Measurements from ENCODE around the gene FMNL2.

The FMNL2 gene

GRCh38 chr2:152447897-152448296 lies 112.9 kb downstream of the FMNL2 start:
- POLR2A ChIA-PET (ENCODE audit: low non-redundant PET), result no interaction called here
- CTCF ChIA-PET, result interaction anchor here (0.8 kb wide), 1 partner anchor 261 kb away, joined by 3 read pairs; no protein-coding TSS in a partner anchor

GRCh38 chr2:152448606-152449005 lies 113.6 kb downstream of the FMNL2 start:
- ChIA-PET POLR2A (ENCODE audit: low non-redundant PET) (no interaction called here), CTCF (no interaction called here)
- H3K27ac ChIP-seq, result no peak overlapping the region
- no peak for DNase-seq (ENCODE audit: low spot score)
- no peak for TF ChIP-seq CTCF (conservative IDR thresholded peaks at IDR 0.05; ENCODE audit: low read depth)

More at GRCh38 chr2:152447897-152448296, 112.9 kb downstream of the FMNL2 start:
- no peak overlapping the region for H3K27ac ChIP-seq
- no peak for TF ChIP-seq CTCF (conservative IDR thresholded peaks at IDR 0.05; ENCODE audit: low read depth)
- DNase-seq (ENCODE audit: low spot score), result peak; percentile 42

GRCh38 chr2:152449578-152449977 lies 114.6 kb downstream of the FMNL2 start:
- H3K27ac ChIP-seq, result no peak overlapping the region
- TF ChIP-seq CTCF (conservative IDR thresholded peaks at IDR 0.05; ENCODE audit: low read depth), result no peak
- POLR2A ChIA-PET (ENCODE audit: low non-redundant PET), result no interaction called here
- no peak for DNase-seq (ENCODE audit: low spot score)
- CTCF ChIA-PET, result interaction anchor here (0.7 kb wide), 1 partner anchor 190 kb away, joined by 3 read pairs; no protein-coding TSS in a partner anchor

- no peak for DNase-seq (ENCODE audit: low spot score)
- H3K27ac ChIP-seq, result no peak overlapping the region
- POLR2A ChIA-PET (ENCODE audit: low non-redundant PET), result no interaction called here
- no peak for TF ChIP-seq CTCF (conservative IDR thresholded peaks at IDR 0.05; ENCODE audit: low read depth)
- CTCF ChIA-PET, result no interaction called here
These were observed 115.2 kb downstream of the FMNL2 start for GRCh38 chr2:152450176-152450575.

GRCh38 chr2:152452256-152452973 lies 117.4 kb downstream of the FMNL2 start:
- no peak for TF ChIP-seq CTCF (conservative IDR thresholded peaks at IDR 0.05; ENCODE audit: low read depth)
- DNase-seq (ENCODE audit: low spot score), result no peak
- H3K27ac ChIP-seq, result no peak overlapping the region
- ChIA-PET CTCF (no interaction called here), POLR2A (ENCODE audit: low non-redundant PET) (no interaction called here)

GRCh38 chr2:152453129-152453911 lies 118.3 kb downstream of the FMNL2 start:
- DNase-seq (ENCODE audit: low spot score), result no peak
- H3K27ac ChIP-seq, result no peak overlapping the region
- TF ChIP-seq CTCF (conservative IDR thresholded peaks at IDR 0.05; ENCODE audit: low read depth), result no peak
- ChIA-PET POLR2A (ENCODE audit: low non-redundant PET) (no interaction called here), CTCF (no interaction called here)
